Natural killer cell (primary cell): Measurements from ENCODE around the gene GNB1L. TPM values are rescaled to one million over a fixed set of nuclear protein-coding genes. Genes with fewer than 3 reads are reported as not detected.
A peak's percentile ranks its signal among the peaks of the same experiment; 100 is the strongest.

ENCODE experiments used
- ATAC-seq, 3 donors: fragments of 150-1000 bp in 2 of 3; fragments of 200-7000 bp in 1 of 3; cut with Tn5 transposase; 1 replicate in 1 of 3; 2 replicates in 2 of 3; pipeline ENCODE4 v1.10.0; 2021; ENCODE audit warnings: mild to moderate bottlenecking in 2 of 3, moderate library complexity in 2 of 3
- DNase-seq, 2 donors: peaks; one replicate each; pipeline versions ENCODE4 v3.0.0 to v3.0.0-alpha.2; 2013 to 2021; ENCODE audit warnings: mixed read lengths in 1 of 2
- H3K27ac ChIP-seq: one replicate; pipeline ENCODE4 v1.5.1; 2013; ENCODE audit warnings: mild to moderate bottlenecking, low read length
- H3K27me3 ChIP-seq: one replicate; pipeline ENCODE4 v1.6.1; 2013; ENCODE audit warnings: low read length; ENCODE audit not compliant: control insufficient read depth, insufficient read depth
- H3K36me3 ChIP-seq: one replicate; pipeline ENCODE4 v1.6.1; 2013; ENCODE audit warnings: low read length; ENCODE audit not compliant: control insufficient read depth, insufficient read depth
- H3K4me1 ChIP-seq: one replicate; pipeline ENCODE4 v1.6.1; 2013; ENCODE audit warnings: low read length; ENCODE audit not compliant: control insufficient read depth, insufficient read depth
- H3K4me3 ChIP-seq: one replicate; pipeline ENCODE4 v1.5.1; 2013; ENCODE audit warnings: low read length
- H3K9me3 ChIP-seq: one replicate; pipeline ENCODE4 v1.6.1; 2013; ENCODE audit warnings: low read length; ENCODE audit not compliant: control insufficient read depth, insufficient read depth
- H3K27ac Mint-ChIP-seq, 2 donors: one replicate each; pipeline ENCODE4 v1.8.0; 2022; ENCODE audit warnings: mild to moderate bottlenecking in 2 of 2, mixed read lengths in 2 of 2, moderate library complexity in 1 of 2
- H3K27me3 Mint-ChIP-seq, 2 donors: one replicate each; pipeline ENCODE4 v1.8.0; 2022; ENCODE audit warnings: low read depth in 2 of 2, mixed read lengths in 2 of 2
- H3K36me3 Mint-ChIP-seq: one replicate; pipeline ENCODE4 v1.8.0; 2022; ENCODE audit warnings: mixed read lengths
- H3K4me1 Mint-ChIP-seq, 2 donors: one replicate each; pipeline ENCODE4 v1.8.0; 2022; ENCODE audit warnings: mixed read lengths in 2 of 2
- H3K4me3 Mint-ChIP-seq: one replicate; pipeline ENCODE4 v1.8.0; 2022; ENCODE audit warnings: mild to moderate bottlenecking, moderate library complexity, mixed read lengths
- H3K9me3 Mint-ChIP-seq, 2 donors: one replicate each; pipeline ENCODE4 v1.8.0; 2022; ENCODE audit warnings: mixed read lengths in 2 of 2
- CTCF ChIP-seq: fragments of 200-600 bp; IDR thresholded peaks from one replicate; pipeline ENCODE4 v1.8.0; 2022; ENCODE audit warnings: antibody characterized with exemption
- WGBS: methylation state at CpG from one replicate; pipeline ENCODE4 v1.1.7; 2013; ENCODE audit warnings: missing lambda C conversion rate; ENCODE audit not compliant: insufficient coverage; 5-methylcytosine and 5-hydroxymethylcytosine counted together
- intact Hi-C: fragments of 100-400 bp; cut with micrococcal nuclease; formaldehyde crosslinking; loops from one replicate; pipeline ENCODE4 v1.14.2; 2022
- total RNA-seq, 4 donors: library from RNA; stranded (reverse); fragments of 120-200 nt in 1 of 4; gene quantifications; one replicate each; pipeline versions ENCODE4 v1.2.3 to v1.2.4, GENCODE V29; 2013 to 2022

GNB1L gene
- total RNA-seq, 3 donors from 2014 or later (not counting 1 experiment from before 2014, with no cell fraction given) = 5.1 to 5.3 (median 5.3) TPM

GRCh38 chr22:19893363-19893762 is 38.7 kb upstream of the GNB1L start:
- H3K36me3 ChIP-seq = peaks cover 5% of the 10 kb centered on the region
- intact Hi-C loops = no loop called here
- H3K9me3 ChIP-seq = no peaks in the 10 kb centered on the region
- no peak for TF ChIP-seq CTCF
- no peaks in the 10 kb centered on the region for H3K27me3 ChIP-seq
- H3K27me3 Mint-ChIP-seq = no peaks in the 10 kb centered on the region
- H3K4me1 Mint-ChIP-seq = peaks cover 12 to 17% of the 10 kb centered on the region in 2 donors
- no peak overlapping the region for H3K4me3 ChIP-seq
- H3K27ac ChIP-seq = no peak overlapping the region
- no peak for ATAC-seq
- no peak for DNase-seq
- no peaks in the 10 kb centered on the region for H3K9me3 Mint-ChIP-seq
- no peak overlapping the region for H3K4me3 Mint-ChIP-seq
- 96% methylated on average over 15 of the region's 15 CpGs for WGBS
- no peak overlapping the region for H3K27ac Mint-ChIP-seq
- H3K4me1 ChIP-seq = peaks cover 27% of the 10 kb centered on the region
- no peaks in the 10 kb centered on the region for H3K36me3 Mint-ChIP-seq

- ATAC-seq = no peak
- intact Hi-C loops = no loop called here
- no peak overlapping the region for H3K27ac Mint-ChIP-seq
- H3K27ac ChIP-seq = no peak overlapping the region
- no peak for DNase-seq
- no peaks in the 10 kb centered on the region for H3K9me3 Mint-ChIP-seq
- H3K36me3 Mint-ChIP-seq = no peaks in the 10 kb centered on the region
- no peaks in the 10 kb centered on the region for H3K9me3 ChIP-seq
- peaks cover 12 to 17% of the 10 kb centered on the region in 2 donors for H3K4me1 Mint-ChIP-seq
- H3K4me3 ChIP-seq = no peak overlapping the region
- peaks cover 5% of the 10 kb centered on the region for H3K36me3 ChIP-seq
- no peak overlapping the region for H3K4me3 Mint-ChIP-seq
- no peaks in the 10 kb centered on the region for H3K27me3 Mint-ChIP-seq
- peaks cover 27% of the 10 kb centered on the region for H3K4me1 ChIP-seq
- WGBS = 95% methylated on average over 13 of the region's 13 CpGs
- no peaks in the 10 kb centered on the region for H3K27me3 ChIP-seq
- no peak for TF ChIP-seq CTCF
Measured at GRCh38 chr22:19892925-19893324, 38.3 kb upstream of the GNB1L start.

GRCh38 chr22:19892257-19892879 is 37.7 kb upstream of the GNB1L start:
- Mint-ChIP-seq H3K4me1 (peaks cover 12 to 17% of the 10 kb centered on the region in 2 donors), H3K27ac (peak overlapping the region; percentile 51 to 72), H3K27me3 (no peaks in the 10 kb centered on the region), H3K4me3 (peak overlapping the region; percentile 79), H3K9me3 (no peaks in the 10 kb centered on the region), H3K36me3 (no peaks in the 10 kb centered on the region)
- Histone ChIP-seq H3K9me3 (no peaks in the 10 kb centered on the region), H3K4me3 (no peak overlapping the region), H3K27me3 (no peaks in the 10 kb centered on the region), H3K4me1 (peaks cover 28% of the 10 kb centered on the region), H3K36me3 (peaks cover 3% of the 10 kb centered on the region), H3K27ac (peak overlapping the region; percentile 29)
- peak in 2 of 3 donors; percentile 20 to 23 for ATAC-seq
- intact Hi-C loops = no loop called here
- peak in 1 of 2 donors; percentile 73 for DNase-seq
- WGBS = 33% methylated on average over 24 of the region's 24 CpGs
- no peak for TF ChIP-seq CTCF
